ENCODE data around the gene TMEM63A.
"Not testable (repeated sequence)": the region's sequence is repeated elsewhere in the genome, so short reads cannot be mapped to it uniquely, and the experiment has no call there.

TMEM63A gene

GRCh38 chr1:225881959-225882693, at the start of gene TMEM63A:
TSS of gene TMEM63A (minus strand) at chr1:225882380. CDS start at chr1:225877580, 4,800 bp downstream.
- no peak for DNase-seq

- no peak for DNase-seq
These were observed 49.3 kb upstream of the TMEM63A start for GRCh38 chr1:225931270-225932136.

- DNase-seq, result no peak
These were observed 48.4 kb upstream of the TMEM63A start for GRCh38 chr1:225930566-225930965.

GRCh38 chr1:225929462-225929861, 47.3 kb upstream of the TMEM63A start:
- DNase-seq, result not testable (repeated sequence)

- DNase-seq, result no peak
These were observed 46.3 kb upstream of the TMEM63A start for GRCh38 chr1:225928186-225929175.

- DNase-seq, result no peak
These were observed 44.5 kb upstream of the TMEM63A start for GRCh38 chr1:225926551-225927113.

GRCh38 chr1:225923692-225924555, 41.7 kb upstream of the TMEM63A start, which contains the start of gene PYCR2:
TSS of gene PYCR2 (minus strand) at chr1:225924250. CDS start at chr1:225924110, 140 bp downstream.
- peak; percentile 75 for DNase-seq

GRCh38 chr1:225923381-225923691, 41.2 kb upstream of the TMEM63A start:
- DNase-seq, result no peak

- no peak for DNase-seq
These were observed 39.8 kb upstream of the TMEM63A start for GRCh38 chr1:225921734-225922709.

- DNase-seq, result no peak
These were observed 37.7 kb upstream of the TMEM63A start for GRCh38 chr1:225919906-225920305.

GRCh38 chr1:225918280-225918679, 36.1 kb upstream of the TMEM63A start:
- DNase-seq, result no peak

- no peak for DNase-seq
These were observed 35.4 kb upstream of the TMEM63A start for GRCh38 chr1:225917536-225917935.

GRCh38 chr1:225917101-225917500, 34.9 kb upstream of the TMEM63A start:
- no peak for DNase-seq

- DNase-seq, result no peak
These were observed 33.4 kb upstream of the TMEM63A start for GRCh38 chr1:225915538-225915991.

GRCh38 chr1:225914947-225915346, 32.8 kb upstream of the TMEM63A start:
- DNase-seq, result no peak

- DNase-seq, result no peak
These were observed 32.2 kb upstream of the TMEM63A start for GRCh38 chr1:225914391-225914790.

GRCh38 chr1:225911191-225912130, 29.3 kb upstream of the TMEM63A start:
- DNase-seq, result no peak

- DNase-seq, result no peak
These were observed 27.3 kb upstream of the TMEM63A start for GRCh38 chr1:225909477-225909876.

- DNase-seq, result peak; percentile 82
These were observed 26.6 kb upstream of the TMEM63A start for GRCh38 chr1:225908773-225909172.

Measured in NCI-H1417 treated with DMSO at 0.1 percent for 48 hours (cell line).